Peyer's patch (tissue), 4 donors: Measurements from ENCODE around the gene GSTA1. TPM values are rescaled to one million over a fixed set of nuclear protein-coding genes. Genes with fewer than 3 reads are reported as not detected.
"Not testable (repeated sequence)": the region's sequence is repeated elsewhere in the genome, so short reads cannot be mapped to it uniquely, and the experiment has no call there.

Source experiments
- DNase-seq, 3 donors: peaks; one replicate each; pipeline ENCODE4 v3.0.0-alpha.2; 2017 to 2019
- H3K27ac ChIP-seq, 4 donors: fragments of 200-600 bp; sonication (generic); one replicate each; pipeline ENCODE4 v1.5.1; 2016 to 2019
- H3K27me3 ChIP-seq, 2 donors: fragments of 200-600 bp; sonication (generic); one replicate each; pipeline ENCODE4 v1.5.1; 2019
- H3K36me3 ChIP-seq, 3 donors: fragments of 200-600 bp; sonication (generic); one replicate each; pipeline ENCODE4 v1.5.1; 2016 to 2019
- H3K4me1 ChIP-seq, 4 donors: fragments of 200-600 bp; sonication (generic); one replicate each; pipeline ENCODE4 v1.5.1; 2016 to 2019
- H3K4me3 ChIP-seq, 4 donors: fragments of 200-600 bp; sonication (generic); 1 replicate in 3 of 4; 2 replicates in 1 of 4; pipeline ENCODE4 v1.5.1; 2016 to 2019; ENCODE audit warnings: mild to moderate bottlenecking in 1 of 4
- H3K9me3 ChIP-seq, 4 donors: fragments of 200-600 bp; sonication (generic); one replicate each; pipeline ENCODE4 v1.5.1; 2016 to 2019; ENCODE audit warnings: mild to moderate bottlenecking in 1 of 4
- POLR2A ChIP-seq, 2 donors: fragments of 450-650 bp; IDR thresholded peaks; one replicate each; pipeline ENCODE4 v1.5.1; 2017; ENCODE audit warnings: antibody characterized with exemption in 2 of 2, mild to moderate bottlenecking in 2 of 2, moderate library complexity in 2 of 2
- total RNA-seq, 4 donors: library from RNA; depleted of rRNA; stranded (reverse); fragments of >200 nt; gene quantifications; one replicate each; pipeline ENCODE4 v1.1.0, GENCODE V29; 2016
- TF ChIP-seq, protein P1 (sequence below), 6 experiments: fragments of 450-650 bp in 4 of 6; fragments of 200-600 bp in 2 of 6; sonication (generic) in 1 of 6; IDR thresholded peaks; one replicate each; pipeline ENCODE4 v1.5.1; 2017 to 2019; ENCODE audit warnings: antibody characterized with exemption in 6 of 6, mild to moderate bottlenecking in 3 of 6, moderate library complexity in 1 of 6

Gene GSTA1
- total RNA-seq: 1,000 to 10,000 TPM in 1 of 4 donors, 100 to 1,000 TPM in 3; 222 to 1,400 (median 545) TPM

DNA sequence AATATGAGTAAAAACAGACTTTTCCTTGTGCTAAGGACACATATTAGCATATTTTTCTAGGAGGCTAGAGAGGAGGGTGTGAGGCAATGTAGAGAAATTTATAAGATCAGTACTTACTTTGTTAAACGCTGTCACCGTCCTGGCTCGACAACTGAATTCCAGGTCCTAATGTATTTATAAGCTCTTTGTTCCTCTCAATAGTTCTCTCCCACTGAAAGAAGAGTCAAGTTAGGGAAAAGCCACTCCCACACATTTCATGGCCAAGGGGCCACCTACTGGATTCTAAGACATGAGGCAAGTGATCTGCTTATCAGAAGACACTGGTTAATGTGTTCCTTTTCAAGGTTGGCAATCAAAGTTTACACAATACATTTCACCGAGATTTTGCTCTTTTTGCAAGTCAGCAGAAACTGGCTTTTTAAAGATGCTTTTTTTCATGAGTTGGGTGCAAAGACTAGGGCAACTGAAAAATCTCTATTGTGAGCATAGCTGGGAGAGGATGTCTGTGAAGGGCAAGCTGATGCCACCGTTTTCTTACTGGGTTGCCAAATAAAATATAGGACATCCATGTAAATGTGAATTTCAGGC is at the start of gene GSTA1:
GSTA1 (minus strand) TSS at position 149 of the 588 bp plus-strand sequence. CDS start 4,549 bp downstream, outside the sequence.
- peak within 1 kb of the TSS in 1 of 4 donors; percentile 55 for H3K27ac ChIP-seq
- peak within 1 kb of the TSS in 3 of 4 donors; percentile 7 to 51 (median 47) for H3K4me3 ChIP-seq
- H3K36me3 ChIP-seq, H3K4me1 ChIP-seq, H3K27me3 ChIP-seq, H3K9me3 ChIP-seq: not testable (repeated sequence)
- DNase-seq: peak in 1 of 3 donors; percentile 52

DNA sequence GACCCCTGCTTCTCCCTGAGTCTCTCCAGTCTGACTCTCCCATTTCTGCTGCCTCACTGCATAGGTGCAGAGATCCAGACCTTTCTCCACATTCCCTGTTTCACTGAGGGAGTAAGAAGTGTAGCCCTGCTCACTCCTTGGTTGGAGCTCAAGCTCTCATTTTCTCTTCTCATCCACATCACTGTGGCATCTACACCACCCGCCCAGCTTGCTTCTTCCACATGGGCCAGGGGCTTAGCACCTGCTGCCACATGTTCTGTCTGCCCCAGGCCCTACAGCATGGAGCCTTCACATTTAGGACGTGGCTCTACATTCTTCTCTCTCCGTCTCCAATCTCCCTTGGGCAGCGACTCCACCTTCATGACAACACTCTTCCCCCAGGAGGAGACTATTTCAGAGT is 45.5 kb upstream of the GSTA1 start:
- peaks cover 0 to 4% (median 0%) of the 10 kb centered on the region in 4 donors for H3K4me1 ChIP-seq
- H3K27ac ChIP-seq: no peak overlapping the region
- no peaks in the 10 kb centered on the region for H3K36me3 ChIP-seq
- DNase-seq: no peak
- H3K9me3 ChIP-seq: no peaks in the 10 kb centered on the region
- H3K4me3 ChIP-seq: no peak overlapping the region
- H3K27me3 ChIP-seq: no peaks in the 10 kb centered on the region
- TF ChIP-seq POLR2A (IDR thresholded peaks at IDR 0.05): no peak
- TF ChIP-seq, protein P1, sequence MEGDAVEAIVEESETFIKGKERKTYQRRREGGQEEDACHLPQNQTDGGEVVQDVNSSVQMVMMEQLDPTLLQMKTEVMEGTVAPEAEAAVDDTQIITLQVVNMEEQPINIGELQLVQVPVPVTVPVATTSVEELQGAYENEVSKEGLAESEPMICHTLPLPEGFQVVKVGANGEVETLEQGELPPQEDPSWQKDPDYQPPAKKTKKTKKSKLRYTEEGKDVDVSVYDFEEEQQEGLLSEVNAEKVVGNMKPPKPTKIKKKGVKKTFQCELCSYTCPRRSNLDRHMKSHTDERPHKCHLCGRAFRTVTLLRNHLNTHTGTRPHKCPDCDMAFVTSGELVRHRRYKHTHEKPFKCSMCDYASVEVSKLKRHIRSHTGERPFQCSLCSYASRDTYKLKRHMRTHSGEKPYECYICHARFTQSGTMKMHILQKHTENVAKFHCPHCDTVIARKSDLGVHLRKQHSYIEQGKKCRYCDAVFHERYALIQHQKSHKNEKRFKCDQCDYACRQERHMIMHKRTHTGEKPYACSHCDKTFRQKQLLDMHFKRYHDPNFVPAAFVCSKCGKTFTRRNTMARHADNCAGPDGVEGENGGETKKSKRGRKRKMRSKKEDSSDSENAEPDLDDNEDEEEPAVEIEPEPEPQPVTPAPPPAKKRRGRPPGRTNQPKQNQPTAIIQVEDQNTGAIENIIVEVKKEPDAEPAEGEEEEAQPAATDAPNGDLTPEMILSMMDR (IDR thresholded peaks at IDR 0.05): no peak

DNA sequence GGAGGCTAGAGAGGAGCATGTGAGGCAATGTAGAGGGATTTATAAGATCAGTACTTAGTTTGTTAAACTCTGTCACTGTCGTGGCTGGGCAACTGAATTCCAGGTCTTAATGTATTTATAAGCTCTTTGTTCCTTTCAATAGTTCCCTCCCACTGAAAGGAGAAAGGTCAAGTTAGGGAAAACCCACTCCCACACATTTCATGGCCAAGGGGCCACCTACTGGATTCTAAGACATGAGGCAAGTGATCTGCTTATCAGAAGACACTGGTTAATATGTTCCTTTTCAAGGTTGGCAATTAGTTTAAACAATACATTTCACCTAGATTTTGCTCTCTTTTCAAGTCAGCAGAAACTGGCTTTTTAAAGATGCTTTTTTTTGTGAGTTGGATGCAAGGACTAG is 42.4 kb upstream of the GSTA1 start:
- no peak for DNase-seq
- Histone ChIP-seq H3K27me3 (no peaks in the 10 kb centered on the region), H3K9me3 (no peaks in the 10 kb centered on the region), H3K4me1 (peaks cover 0 to 4% (median 0%) of the 10 kb centered on the region in 4 donors), H3K36me3 (no peaks in the 10 kb centered on the region), H3K4me3 (no peak overlapping the region), H3K27ac (no peak overlapping the region)
- TF ChIP-seq POLR2A (IDR thresholded peaks at IDR 0.05): no peak
- TF ChIP-seq, protein P1 (IDR thresholded peaks at IDR 0.05): no peak

DNA sequence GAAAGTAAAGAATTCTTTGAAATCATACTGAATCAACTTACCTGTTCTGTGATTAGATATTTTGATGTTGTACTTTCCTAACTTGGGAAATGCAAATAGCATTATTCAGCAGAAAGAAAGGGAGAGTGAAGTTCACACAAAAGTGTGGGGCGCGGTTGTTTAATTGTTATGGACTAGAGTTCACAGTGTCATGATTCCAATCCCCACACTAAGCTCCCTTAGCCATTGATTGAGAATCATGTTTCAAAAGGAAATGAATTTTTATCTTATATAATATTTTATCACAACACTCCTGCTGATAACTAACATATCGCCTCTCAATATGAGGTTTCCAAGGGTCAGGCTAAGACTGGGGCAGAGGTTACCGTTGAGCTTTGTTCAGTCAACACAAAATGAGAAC is 40.0 kb upstream of the GSTA1 start:
- TF ChIP-seq POLR2A (IDR thresholded peaks at IDR 0.05): no peak
- TF ChIP-seq, protein P1 (IDR thresholded peaks at IDR 0.05): no peak
- Histone ChIP-seq H3K27ac (no peak overlapping the region), H3K27me3 (no peaks in the 10 kb centered on the region), H3K4me3 (no peak overlapping the region), H3K4me1 (peaks cover 0 to 4% (median 0%) of the 10 kb centered on the region in 4 donors), H3K36me3 (no peaks in the 10 kb centered on the region), H3K9me3 (no peaks in the 10 kb centered on the region)
- peak in 1 of 3 donors; percentile 55 for DNase-seq

DNA sequence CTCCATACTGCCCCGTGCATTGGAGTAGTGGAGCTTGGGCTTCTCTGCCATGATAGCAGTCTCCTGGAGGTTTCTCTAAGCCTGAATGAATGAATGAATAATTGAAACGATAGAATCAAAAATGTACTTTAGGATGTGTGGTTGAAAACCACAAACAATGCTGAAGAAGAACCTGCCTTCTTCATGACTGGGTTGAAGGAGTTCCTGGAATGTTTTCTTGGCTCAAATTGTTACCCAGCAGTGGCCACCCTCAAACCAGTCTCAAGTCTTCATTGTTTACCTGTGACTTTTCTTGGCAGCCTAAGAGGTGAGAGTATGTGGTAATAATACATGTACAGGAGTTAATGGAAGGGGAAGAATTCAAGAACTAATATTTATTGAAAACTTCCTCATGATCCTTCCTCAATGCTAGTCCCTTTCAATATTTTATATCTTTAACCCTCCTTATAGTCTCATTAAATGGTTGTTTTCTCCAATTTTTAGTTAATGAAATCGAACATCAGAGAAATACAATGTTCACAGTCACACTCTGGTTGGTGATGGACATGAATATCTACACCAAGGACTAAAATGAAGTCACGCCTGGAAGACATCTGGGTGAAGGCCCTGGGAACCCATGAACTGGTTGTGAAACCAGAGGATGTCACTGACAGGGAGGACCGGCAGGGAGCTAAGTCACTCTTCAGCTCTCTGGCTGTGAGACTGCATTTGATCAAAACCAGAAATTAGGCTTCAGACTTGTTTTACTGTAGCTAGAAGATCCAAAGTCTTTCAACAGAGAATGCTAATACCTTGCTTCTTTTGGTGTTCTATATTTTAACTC is 37.4 kb upstream of the GSTA1 start, which contains the start of gene GSTA5:
GSTA5 (minus strand) TSS at position 51 of the 823 bp plus-strand sequence.
- no peaks in the 10 kb centered on the region for H3K9me3 ChIP-seq
- no peaks in the 10 kb centered on the region for H3K27me3 ChIP-seq
- no peaks in the 10 kb centered on the region for H3K36me3 ChIP-seq
- H3K27ac ChIP-seq: no peak within 1 kb of the TSS
- no peak for DNase-seq
- no peak for TF ChIP-seq POLR2A (IDR thresholded peaks at IDR 0.05)
- TF ChIP-seq, protein P1 (IDR thresholded peaks at IDR 0.05): no peak
- no peak within 1 kb of the TSS for H3K4me3 ChIP-seq
- H3K4me1 ChIP-seq: peaks cover 0 to 4% (median 0%) of the 10 kb centered on the region in 4 donors
